Lung (tissue), 12 donors: ENCODE results near the gene AQP9. TPM values are rescaled to one million over a fixed set of nuclear protein-coding genes. Genes with fewer than 3 reads are reported as not detected.

ENCODE experiments used
- ATAC-seq: fragments of 200-7000 bp; cut with Tn5 transposase; one replicate; pipeline ENCODE4 v1.9.1; 2020; ENCODE audit warnings: moderate number of reproducible peaks; ENCODE audit not compliant: insufficient read depth, low FRiP score
- DNase-seq, 3 donors: peaks; one replicate each; pipeline ENCODE4 v3.0.0-alpha.2; 2013 to 2017
- H3K27ac ChIP-seq, 2 donors: one replicate each; pipeline ENCODE4 v1.5.1; 2013; ENCODE audit warnings: mild to moderate bottlenecking in 2 of 2, moderate library complexity in 2 of 2, control low read depth in 1 of 2, inconsistent platforms in 1 of 2, low read depth in 1 of 2, low read length in 1 of 2
- H3K27me3 ChIP-seq, 3 donors: one replicate each; pipeline ENCODE4 v1.5.1; 2013; ENCODE audit warnings: low read length in 2 of 3; ENCODE audit not compliant: control insufficient read depth in 3 of 3, insufficient read depth in 3 of 3
- H3K36me3 ChIP-seq, 4 donors: one replicate each; pipeline ENCODE4 v1.5.1; 2013; ENCODE audit warnings: low read length in 4 of 4, mild to moderate bottlenecking in 1 of 4, moderate library complexity in 1 of 4; ENCODE audit not compliant: control insufficient read depth in 4 of 4, insufficient read depth in 4 of 4
- H3K4me1 ChIP-seq, 5 donors: one replicate each; pipeline ENCODE4 v1.5.1; 2013; ENCODE audit warnings: low read length in 5 of 5, mild to moderate bottlenecking in 2 of 5, moderate library complexity in 1 of 5; ENCODE audit not compliant: control insufficient read depth in 5 of 5, insufficient read depth in 5 of 5
- H3K4me3 ChIP-seq: one replicate; pipeline ENCODE4 v1.5.1; 2013; ENCODE audit warnings: mild to moderate bottlenecking, control low read depth, moderate library complexity
- H3K9ac ChIP-seq, 2 donors: one replicate each; pipeline ENCODE4 v1.5.1; 2013; ENCODE audit warnings: low read length in 2 of 2, control low read depth in 1 of 2; ENCODE audit not compliant: insufficient read depth in 1 of 2
- H3K9me3 ChIP-seq, 4 donors: one replicate each; pipeline ENCODE4 v1.5.1; 2013; ENCODE audit warnings: low read length in 3 of 4, mild to moderate bottlenecking in 1 of 4, moderate library complexity in 1 of 4; ENCODE audit not compliant: control insufficient read depth in 4 of 4, insufficient read depth in 3 of 4
- WGBS, 2 donors: extraction: QIAGEN DNeasy Blood & Tissue Kit; methylation state at CpG; one replicate each; pipeline ENCODE4 v1.1.7; 2013; 5-methylcytosine and 5-hydroxymethylcytosine counted together
- polyA plus RNA-seq, 2 donors: library from polyadenylated mRNA; stranded (reverse); fragments of 200-250 nt; gene quantifications; one replicate each; pipeline ENCODE4 v1.2.1, GENCODE V29; 2013
- total RNA-seq, 2 donors: library from RNA; depleted of rRNA in 1 of 2; stranded (reverse); fragments of >200 nt in 1 of 2; gene quantifications; one replicate each; pipeline ENCODE4 v1.2.1, GENCODE V29; 2014 to 2021
- TF ChIP-seq, protein P1 (sequence below): IDR thresholded peaks from 2 replicates; pipeline ENCODE4 v1.5.1; 2012; ENCODE audit warnings: mild to moderate bottlenecking; ENCODE audit errors: control extremely low read depth, extremely low read depth
- donor health status: control.
- donor health status: control.
- donor health status: Bipolar disorder and iron deficiency.
- donor health status: healthy.
- donor health status: DM: yes; HTN: yes; CAD: no.

Gene AQP9
- total and polyA plus RNA-seq, 4 donors = 6.1 to 329 (median 21.9) TPM

DNA sequence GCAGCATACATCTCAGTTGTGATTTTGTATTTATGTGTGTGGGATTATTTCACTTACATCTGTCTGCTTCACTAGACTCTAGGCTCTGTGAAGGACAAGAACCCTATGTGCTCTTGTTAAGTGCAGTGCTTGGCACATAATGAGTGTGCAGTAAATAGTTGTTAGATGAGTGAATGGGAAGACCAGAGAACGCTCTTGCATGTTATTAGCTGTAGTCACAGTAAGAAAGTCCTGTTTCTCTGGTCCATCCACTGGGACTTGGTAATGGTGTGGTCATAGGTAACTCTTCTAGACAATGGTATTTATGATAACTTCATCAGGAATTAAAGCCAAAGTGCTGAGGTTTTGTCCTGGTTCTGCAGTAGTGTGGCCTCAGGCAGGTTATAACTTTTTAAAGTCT is 1.4 kb upstream of the AQP9 start:
- WGBS, 2 donors = 91 to 97% methylated on average over 1 of the region's 1 CpG
- no peak for DNase-seq
- ATAC-seq = no peak
- no peak overlapping the region for H3K27ac ChIP-seq
- H3K4me1 ChIP-seq = peaks cover 0 to 23% (median 0%) of the 10 kb centered on the region in 5 donors
- TF ChIP-seq, protein P1, sequence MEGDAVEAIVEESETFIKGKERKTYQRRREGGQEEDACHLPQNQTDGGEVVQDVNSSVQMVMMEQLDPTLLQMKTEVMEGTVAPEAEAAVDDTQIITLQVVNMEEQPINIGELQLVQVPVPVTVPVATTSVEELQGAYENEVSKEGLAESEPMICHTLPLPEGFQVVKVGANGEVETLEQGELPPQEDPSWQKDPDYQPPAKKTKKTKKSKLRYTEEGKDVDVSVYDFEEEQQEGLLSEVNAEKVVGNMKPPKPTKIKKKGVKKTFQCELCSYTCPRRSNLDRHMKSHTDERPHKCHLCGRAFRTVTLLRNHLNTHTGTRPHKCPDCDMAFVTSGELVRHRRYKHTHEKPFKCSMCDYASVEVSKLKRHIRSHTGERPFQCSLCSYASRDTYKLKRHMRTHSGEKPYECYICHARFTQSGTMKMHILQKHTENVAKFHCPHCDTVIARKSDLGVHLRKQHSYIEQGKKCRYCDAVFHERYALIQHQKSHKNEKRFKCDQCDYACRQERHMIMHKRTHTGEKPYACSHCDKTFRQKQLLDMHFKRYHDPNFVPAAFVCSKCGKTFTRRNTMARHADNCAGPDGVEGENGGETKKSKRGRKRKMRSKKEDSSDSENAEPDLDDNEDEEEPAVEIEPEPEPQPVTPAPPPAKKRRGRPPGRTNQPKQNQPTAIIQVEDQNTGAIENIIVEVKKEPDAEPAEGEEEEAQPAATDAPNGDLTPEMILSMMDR = no peak
- no peak overlapping the region for H3K9ac ChIP-seq
- H3K36me3 ChIP-seq = no peaks in the 10 kb centered on the region
- H3K9me3 ChIP-seq = no peaks in the 10 kb centered on the region
- H3K4me3 ChIP-seq = no peak overlapping the region
- H3K27me3 ChIP-seq = peaks cover 0 to 3% (median 0%) of the 10 kb centered on the region in 3 donors

DNA sequence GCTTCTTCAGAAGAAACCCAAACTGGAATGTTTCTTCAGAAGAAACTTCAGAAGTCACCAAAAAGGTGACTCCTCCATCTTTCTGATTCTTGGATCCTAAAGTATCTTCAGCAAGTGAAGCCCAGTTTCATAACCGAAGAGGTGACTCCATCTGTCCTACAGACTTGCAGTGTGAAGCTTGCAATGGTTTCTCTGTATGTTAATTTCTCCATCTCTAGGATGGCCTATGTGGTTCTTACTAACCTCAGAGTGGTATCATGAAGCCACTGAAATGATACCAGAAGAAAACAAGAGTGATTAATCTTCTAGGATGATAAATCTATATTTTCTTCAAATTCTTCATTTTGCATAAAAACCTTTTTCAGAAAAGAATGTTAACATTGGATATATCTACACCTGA is 495 bp upstream of the AQP9 start:
- TF ChIP-seq, protein P1 = no peak
- ATAC-seq (no peak), DNase-seq (no peak)
- Histone ChIP-seq H3K4me3 (no peak overlapping the region), H3K27me3 (peaks cover 0 to 3% (median 0%) of the 10 kb centered on the region in 3 donors), H3K27ac (no peak overlapping the region), H3K9me3 (no peaks in the 10 kb centered on the region), H3K4me1 (peaks cover 0 to 25% (median 0%) of the 10 kb centered on the region in 5 donors), H3K36me3 (no peaks in the 10 kb centered on the region), H3K9ac (no peak overlapping the region)
- WGBS, 2 donors = 91 to 100% methylated on average over 1 of the region's 1 CpG

DNA sequence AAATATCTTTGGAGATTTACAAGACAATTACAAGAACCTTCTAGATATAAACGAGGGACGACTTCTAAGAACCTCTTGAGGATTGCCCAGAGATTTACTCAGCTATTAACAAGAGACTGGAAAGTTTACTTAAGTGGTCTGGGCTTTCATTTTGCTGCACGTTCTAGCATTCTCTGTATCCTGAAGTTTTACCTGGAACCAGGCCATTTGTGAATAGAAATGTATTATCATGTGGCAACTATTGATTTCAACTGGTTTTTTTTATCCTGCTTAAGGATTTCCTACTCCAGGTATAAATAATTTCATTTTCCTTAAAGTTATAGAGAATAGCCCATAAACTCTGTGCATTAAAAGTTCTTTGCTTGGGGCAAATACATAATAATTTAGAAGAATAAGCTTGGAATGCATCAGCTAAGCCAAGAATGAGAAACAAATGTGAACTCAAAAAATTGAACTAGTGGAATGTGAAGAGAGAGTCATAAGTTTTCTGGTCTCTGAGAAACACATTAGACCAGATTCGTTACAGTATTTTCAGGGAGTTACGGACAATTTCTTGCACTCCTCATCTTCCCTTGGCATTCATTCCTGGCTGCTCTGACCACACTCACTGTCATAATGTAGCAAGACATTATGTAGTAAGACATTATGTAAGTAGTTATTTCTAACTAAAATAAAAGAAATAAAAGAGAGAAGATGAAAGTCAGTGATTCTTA is 1.3 kb downstream of the AQP9 start:
- Histone ChIP-seq H3K9me3 (no peaks in the 10 kb centered on the region), H3K9ac (peak overlapping the region in 1 of 2 donors; percentile 42), H3K27ac (peak overlapping the region in 1 of 2 donors; percentile 39), H3K4me1 (peaks cover 0 to 25% (median 0%) of the 10 kb centered on the region in 5 donors), H3K27me3 (peaks cover 0 to 3% (median 0%) of the 10 kb centered on the region in 3 donors), H3K4me3 (no peak overlapping the region), H3K36me3 (no peaks in the 10 kb centered on the region)
- DNase-seq (peak in 2 of 3 donors; percentile 67 to 81), ATAC-seq (no peak)
- 46 to 48% methylated on average over 5 of the region's 5 CpGs for WGBS, 2 donors
- TF ChIP-seq, protein P1 = no peak
